Stimulated activated CD8-positive, alpha-beta memory T cell treated with anti-CD3 and anti-CD28 coated beads, Interleukin-15, amount 100 ng/mL, for 24 hours (primary cell): ENCODE results near the gene EHMT1.
"Not testable (repeated sequence)": the region's sequence is repeated elsewhere in the genome, so short reads cannot be mapped to it uniquely, and the experiment has no call there.

Experiments
- DNase-seq: peaks from one replicate; pipeline ENCODE4 v3.0.0-alpha.2; 2020; ENCODE audit warnings: low read depth

Gene EHMT1

DNA sequence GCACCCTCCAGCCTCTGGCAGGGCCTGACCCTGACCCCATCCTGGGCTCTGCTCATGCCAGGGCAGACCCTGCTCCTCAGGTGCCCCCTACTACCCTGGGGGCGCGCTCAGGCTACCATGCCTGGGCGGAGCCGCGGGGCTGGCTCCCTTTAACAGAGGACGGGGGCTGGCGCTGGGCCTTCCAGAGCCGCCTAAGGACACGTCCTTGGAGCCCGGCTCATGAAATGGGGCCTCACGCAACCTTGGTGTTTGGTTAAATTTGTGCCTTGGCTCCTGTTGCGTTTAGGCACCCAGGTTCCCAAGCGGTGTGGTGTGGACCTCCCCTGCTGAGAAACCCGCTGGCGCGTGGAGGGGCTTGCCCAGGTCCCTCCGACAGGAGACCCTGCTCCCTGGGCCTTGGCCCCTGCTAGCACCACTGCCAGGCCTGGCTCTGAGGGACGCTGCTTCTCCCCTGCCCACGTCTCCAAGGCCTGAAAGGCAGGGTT is 3.4 kb upstream of the EHMT1 start:
- no peak for DNase-seq

DNA sequence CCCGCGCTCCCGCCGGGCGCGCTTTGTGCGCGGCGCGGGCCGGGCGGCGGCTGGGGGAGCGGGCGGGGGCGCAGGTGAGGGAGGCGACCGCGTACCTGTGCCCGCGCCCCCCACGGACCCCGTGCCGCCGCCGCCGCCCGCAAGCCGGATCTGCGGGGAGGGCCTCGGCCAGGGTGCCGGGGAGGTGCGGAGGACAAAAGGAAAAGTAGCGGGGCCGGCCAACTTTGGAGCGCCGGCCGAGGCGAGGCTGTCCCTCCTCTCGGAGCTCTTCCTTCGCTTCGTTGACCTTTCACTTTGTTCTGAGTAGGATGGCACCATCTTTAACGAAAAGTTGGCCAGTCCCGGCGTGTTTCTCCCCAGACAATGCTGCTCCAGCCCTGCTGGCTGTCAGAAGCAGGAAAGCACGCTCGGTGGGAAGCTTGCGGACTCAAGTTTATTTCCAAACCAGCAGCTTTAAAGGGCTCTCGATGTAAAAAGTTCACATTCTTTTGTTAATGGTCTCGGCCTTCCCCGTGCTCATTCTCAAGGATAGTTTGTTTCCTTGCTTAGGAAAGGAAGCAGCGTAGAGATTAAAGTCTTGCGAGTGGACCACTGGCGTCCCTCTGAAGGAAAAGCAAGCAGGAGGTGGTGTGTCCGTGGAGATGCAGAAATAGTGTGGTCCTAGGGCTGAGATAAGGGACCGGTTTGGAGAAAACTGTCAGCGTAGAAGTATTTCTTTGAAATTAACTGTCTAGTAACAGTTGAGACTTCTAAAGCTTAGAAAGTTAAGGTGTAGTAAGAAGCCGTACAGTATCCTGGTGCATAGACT is 639 bp downstream of the EHMT1 start:
- DNase-seq, result no peak

DNA sequence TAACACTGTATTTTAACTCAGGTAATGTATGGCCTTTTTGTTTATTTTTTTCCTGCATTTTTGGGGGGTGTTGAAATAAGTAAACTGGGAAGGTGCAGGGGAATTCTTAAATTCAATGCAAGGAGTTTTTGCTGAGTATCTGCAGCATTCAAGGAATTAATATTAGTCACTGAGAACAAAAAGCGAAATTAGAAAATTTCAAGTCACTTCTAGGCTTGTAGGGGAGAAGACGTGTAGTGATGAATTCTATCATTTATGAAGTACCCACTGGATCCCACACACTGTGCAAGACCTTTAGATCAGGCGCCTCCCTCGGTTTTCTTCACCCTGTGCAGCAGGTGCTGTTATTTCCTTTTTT is 1.2 kb downstream of the EHMT1 start:
- no peak for DNase-seq

DNA sequence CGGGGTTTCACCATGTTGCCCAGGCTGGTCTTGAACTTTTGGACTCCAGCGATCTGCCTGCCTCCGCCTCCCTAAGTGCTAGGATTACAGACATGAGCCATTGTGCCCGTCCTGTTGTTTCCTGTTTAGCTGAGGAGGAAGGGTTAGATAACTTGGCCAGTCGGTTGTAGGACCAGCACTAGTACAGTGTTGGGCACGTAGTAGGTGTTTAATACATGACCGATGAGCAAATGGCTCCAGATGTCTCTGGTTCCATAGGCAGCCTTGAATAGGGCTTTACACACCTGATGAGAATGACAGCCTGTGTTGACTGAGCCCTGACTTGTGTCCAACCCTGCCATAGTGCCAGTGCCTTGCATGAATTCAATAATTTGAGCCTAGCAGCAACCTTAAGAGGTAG is 1.8 kb downstream of the EHMT1 start:
- no peak for DNase-seq

DNA sequence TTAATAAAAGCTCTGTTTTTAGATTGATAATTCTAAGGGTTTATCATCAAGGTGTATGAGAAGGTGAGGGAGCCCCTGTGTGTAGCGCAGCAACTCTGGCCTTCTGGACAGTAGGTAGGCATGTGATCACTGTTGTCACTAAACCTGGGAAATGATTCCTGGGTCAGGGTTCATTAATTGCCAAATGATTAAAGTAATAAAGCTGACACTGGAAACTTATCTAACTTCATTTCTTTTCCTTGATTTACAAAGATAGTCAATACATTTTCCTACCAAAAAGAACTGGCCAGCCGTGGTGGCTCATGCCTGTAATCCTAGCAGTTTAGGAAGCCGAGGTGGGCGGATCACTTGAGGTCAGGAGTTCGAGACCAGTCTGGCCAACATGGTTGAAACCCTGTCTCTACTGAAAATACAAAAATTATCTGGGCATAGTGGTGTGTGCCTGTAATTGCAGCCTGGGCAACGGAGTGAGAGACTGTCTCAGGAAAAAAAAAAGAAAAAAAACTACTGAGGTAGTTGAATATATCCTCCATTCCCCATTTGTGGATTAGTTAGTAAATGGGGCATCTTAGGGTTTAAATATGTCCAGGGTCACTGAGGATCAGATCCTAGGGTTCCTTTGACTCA is 2.4 kb downstream of the EHMT1 start:
- DNase-seq, result no peak

DNA sequence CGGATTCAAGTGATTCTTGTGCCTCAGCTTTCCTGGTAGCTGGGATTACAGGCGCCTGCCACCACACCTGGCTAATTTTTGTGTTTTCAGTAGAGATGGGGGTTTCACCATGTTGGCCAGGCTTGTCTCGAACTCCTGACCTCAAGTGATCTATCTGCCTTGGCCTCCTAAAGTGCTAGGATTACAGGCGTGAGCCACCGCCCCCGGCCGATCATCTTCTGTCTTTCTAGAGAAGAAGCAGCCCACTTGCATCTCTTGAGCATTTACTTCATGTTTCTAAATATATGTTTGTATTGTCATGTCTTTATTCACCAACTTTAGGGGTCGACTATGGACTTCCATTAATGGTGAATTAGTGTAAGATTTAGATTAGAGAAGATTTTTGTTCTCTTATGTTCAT is 3.4 kb downstream of the EHMT1 start:
- DNase-seq, result not testable (repeated sequence)

DNA sequence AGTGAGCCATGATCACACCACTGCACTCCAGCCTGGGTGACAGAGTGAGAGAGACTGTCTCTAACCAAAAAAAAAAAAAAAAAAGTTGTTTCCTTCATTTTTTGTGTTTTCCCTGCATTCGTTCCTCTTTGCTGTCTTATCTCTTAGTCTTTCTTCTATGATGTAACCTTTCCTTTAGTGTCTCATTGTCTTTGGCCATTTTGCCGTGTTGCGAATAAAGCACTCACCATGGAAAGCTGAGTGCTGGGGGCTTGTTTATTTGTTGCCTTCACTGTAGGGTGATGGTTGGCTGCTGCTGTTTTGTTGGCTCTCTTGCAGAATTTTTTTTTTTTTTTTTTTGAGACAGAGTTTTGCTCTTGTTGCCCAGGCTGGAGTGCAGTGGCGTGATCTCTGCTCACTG is 7.7 kb downstream of the EHMT1 start:
- no peak for DNase-seq

DNA sequence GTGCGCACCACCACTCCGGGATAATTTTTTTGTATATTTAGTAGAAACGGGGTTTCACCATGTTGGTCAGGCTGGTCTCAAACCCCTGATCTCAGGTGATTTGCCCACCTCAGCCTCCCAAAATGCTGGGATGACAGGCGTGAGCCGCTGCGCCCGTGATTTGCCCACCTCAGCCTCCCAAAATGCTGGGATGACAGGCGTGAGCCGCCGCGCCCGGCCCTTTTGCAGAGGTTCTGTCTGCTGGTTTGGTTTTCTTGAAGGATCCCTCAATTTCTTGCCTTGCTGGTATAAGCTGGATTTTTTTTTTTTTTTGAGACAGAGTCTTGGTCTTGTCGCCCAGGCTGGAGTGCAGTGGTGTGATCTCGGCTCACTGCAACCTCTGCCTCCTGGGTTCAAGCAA is 8.6 kb downstream of the EHMT1 start:
- not testable (repeated sequence) for DNase-seq

DNA sequence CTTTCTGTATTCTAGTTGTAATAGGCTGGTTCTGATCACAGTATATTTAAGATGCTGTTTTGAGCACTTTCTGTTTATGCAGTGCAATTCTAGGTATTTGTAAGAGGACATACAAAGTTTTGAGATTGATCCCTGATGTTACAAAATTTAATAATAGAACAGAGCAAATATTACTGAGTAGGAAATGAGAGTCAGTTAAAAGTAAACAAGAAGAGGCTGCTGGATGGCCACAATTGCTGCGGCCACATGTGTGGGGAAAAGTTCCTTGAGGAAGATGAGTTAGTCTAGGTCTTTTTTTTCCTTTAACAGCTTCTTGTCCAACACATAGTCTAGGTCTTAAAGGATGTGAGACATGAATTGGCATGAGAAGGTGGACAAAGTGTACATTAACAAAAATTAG is 11.3 kb downstream of the EHMT1 start:
- no peak for DNase-seq

DNA sequence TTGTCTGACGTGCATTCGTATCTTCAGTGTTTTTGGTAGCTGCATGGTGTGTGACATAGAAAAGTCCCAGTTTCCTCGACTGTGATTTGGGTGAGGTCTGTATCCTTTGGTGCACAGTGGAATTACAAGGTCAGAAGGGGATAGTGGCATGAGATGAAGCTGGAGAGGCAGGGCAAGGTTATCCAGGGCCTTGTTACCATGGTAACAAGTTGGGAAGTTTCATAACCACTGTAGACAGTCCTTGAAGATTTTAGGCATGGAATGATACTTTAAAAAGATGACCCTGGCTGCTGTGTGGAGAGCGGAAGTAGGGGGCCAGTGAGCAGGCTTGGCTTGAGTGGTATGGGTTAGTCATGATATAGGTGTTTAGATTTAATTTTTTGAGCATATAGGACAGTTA is 11.9 kb downstream of the EHMT1 start:
- no peak for DNase-seq

DNA sequence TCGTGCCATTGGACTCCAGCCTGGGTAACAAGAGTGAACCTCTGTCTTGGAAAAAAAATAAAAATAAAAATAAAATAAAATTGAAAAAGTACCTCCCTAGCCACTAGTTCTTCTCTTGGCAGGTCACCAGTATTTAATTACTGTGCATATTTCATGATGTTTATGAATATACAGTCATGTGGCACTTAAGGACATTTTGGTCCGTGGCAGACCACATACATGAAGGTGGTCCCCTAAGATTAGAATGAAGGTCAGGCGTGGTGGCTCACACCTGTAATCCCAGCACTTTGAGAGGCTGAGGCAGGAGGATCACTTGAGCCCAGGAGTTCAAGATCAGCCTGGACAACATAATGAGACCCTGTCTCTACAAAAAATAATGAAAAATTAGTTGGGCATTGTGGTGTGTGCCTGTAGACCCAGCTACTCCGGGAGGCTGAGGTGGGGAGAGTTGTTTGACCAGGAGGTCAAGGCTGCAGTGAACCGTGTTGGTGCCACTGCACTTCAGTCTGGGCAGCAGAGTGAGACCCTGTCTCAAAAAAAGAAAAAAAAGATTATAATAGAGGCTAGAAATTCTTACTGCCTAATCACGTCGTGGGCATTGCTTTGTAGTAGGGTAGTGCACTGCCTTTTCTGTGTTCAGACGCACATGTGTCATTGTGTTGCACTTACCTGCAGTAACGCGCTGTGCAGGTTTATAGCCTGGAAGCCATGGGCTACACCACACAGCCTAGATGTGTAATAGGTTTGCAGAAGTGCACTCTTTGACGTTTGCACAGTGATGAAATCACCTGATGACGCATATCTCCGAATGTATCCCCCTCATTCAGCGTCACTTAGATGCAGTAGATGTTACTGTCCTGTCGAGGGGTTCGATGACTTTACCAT is 12.8 kb downstream of the EHMT1 start:
- no peak for DNase-seq

DNA sequence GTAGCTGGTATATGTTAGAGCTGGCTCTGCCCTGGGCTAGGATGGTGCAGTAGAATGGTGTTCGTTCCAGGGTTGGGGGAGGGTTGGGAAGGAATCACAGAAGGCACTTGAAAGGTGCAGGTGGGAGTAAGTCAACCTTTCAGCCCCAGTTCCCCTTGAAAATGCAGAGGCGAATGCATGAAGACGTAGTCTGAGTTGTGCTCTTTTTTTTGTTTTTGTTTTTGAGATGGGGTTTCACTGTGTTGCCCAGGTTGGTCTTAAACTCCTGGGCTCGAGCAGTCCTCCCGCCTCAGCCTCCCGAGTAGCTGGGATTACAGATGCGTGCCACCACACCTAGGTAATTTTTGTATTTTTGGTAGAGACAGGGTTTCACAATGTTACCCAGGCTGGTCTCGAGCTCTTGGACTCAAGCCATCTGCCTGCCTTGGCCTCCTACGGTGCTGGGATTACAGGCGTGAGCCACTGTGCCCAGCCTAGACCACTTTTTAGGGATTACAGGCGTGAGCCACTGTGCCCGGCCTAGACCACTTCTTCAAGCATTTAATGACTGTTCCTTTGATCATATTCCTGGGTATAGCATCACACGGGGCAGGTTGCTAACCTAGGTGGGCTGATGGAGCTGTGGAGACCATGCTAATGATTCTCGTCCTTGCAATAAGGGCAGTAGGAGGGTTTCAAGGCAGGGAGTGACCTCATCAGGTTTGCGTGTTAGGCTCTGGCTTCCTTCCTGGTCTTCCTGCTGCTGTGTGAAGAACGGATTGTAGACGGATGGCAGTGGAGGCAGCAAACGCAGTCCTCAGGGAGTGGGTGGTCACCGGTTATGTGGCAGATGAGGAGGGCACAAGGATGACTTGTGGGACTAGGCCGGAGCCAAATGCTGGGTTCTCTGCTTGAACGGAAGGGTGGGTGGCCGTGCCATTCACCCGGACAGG is 13.7 kb downstream of the EHMT1 start:
- no peak for DNase-seq

DNA sequence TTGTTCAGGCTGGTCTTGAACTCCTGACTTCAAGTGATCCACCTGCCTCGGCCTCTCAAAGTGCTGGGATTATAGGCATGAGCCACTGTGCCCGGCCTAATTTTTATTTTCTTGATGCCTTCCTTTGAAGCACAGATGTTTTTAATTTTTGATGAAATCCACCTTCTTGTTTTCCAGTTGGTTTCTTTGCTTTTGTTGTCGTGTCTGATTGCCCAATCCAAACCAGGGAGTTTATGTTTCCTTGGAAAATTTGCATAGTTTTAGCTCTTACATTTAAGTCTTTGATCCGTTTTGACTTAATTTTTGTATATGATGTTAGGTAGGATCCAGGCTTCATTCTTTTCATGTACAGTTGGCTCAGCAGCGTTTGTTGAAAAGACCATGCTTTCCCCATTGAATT is 15.2 kb downstream of the EHMT1 start:
- DNase-seq, result no peak

DNA sequence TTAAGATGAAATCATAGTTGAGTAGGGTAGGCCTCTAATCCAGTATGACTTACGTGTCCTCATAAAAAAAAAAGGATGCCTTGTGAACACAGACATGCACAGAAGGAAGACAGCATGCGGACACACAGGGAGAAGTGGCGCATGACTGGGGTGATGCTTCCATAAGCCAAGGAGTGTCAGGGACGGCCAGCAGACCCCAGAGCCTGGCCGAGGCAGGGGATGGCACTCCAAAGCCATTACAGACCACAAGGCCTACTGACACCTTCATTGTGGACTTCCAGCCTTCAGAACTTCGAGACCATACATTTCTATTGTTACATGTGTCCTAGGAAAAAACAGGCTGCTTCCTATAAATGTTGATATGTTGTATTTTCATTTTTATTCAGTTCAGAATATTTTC is 19.9 kb downstream of the EHMT1 start:
- no peak for DNase-seq

DNA sequence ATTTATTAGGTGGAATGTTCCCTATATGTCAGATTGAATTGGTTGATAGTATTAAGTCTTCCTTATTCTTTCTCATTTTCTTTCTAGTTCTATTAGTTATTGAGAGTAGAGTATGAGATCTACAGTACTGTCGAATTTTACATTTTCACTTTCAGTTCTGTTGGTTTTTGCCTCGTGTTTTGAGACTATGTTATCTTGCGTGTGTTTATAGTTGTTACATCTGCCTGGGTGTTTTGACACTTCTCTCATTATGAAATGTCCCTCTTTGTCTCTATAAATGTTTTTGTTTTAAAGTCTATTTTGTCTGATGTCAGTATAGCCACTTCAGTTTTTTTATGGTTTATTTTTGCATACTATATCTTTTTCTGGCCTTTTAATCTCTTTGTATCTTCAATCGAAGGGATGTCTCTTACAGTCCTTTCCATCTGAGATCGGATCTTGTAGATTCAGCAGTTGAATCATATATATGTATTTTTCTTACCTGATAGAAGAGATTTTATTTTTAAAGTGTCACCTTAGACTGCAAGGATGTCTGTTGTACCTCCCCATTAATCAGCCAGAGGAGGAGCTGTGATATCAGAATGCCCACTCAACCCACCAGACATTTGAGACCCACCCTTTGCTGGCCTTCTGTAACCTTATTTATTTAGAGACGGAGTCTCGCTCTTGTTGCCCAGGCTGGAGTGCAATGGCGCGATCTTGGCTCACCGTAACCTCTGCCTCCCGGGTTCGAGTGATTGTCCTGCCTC is 20.7 kb downstream of the EHMT1 start:
- no peak for DNase-seq

DNA sequence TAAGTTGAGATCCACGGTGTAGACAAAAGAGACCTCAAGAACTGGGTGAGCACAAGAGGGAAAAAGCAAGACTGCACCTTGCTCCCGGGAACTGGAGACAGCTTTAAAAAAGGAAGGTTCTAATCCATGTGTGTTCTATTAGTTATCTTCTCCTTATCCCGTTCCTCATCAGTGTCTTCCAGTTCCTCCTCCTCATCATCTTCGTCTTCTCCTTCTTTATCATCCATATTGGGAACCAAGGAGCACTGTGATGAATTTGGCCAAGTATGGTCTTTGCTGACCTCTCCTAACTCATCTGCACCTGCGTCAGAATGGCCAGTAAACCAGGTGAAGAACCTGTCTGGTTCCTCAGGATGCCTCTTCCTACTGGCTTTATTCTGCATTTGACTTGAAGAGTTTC is 22.1 kb downstream of the EHMT1 start:
- no peak for DNase-seq

DNA sequence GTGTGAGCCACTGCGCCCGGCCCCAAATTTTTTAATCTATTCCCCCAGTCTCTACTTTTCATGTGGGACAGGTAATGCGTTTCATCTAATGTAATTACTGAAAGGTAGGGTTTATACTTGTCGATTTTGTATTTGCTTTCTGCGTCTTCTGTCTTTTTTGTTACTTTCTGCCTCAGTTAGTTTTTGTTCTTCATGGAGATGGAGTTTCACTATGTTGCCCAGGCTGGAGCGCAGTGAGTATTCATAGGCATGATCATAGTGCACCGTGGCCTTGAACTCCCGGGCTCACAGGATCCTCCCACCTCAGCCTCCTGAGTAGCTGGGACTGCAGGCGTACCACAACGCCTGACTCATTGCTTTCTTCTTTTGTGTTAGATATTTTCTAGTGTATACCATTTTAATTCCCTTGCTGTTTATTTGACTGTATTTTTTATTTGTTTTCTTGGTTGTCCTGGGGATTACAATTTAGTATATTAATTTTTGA is 23.4 kb downstream of the EHMT1 start:
- no peak for DNase-seq

DNA sequence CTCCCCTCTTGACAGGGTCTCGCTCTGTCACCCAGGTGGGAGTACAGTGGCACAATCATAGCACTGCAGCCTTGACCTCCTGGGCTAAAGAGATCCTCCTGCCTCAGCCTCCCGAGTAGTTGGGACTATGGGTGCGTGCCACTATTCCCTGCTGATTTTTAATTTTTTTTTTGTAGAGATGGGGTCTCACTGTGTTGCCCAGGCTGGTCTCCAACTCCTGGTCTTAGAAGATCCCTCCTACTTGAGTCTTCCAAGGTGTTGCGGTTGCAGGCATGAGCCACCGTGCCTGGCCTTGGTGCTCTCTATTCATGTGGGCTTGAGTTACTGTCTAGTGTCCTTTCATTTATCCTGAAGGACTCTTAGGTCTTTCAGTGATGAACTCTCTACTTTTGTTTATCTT is 24.1 kb downstream of the EHMT1 start:
- DNase-seq, result no peak

DNA sequence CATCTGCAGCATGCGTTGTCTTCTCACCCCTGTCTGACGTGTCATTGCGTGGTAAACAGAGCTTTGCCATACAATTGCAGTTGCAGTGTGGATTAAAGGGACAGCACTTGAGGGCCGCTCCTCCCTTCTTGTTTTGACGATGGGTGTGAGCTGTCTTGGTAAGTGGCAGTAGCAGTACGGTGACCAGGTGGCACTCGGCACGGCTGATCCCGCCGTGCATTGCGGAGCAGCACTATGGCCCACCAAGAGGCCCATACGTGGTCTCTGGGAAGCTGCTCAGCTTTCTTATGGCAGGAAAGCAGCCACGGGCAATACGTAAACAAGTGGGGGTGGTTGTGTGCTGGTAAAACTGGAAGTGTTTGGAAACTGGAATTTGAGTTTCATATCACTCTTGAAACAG is 25.1 kb downstream of the EHMT1 start:
- DNase-seq, result no peak

DNA sequence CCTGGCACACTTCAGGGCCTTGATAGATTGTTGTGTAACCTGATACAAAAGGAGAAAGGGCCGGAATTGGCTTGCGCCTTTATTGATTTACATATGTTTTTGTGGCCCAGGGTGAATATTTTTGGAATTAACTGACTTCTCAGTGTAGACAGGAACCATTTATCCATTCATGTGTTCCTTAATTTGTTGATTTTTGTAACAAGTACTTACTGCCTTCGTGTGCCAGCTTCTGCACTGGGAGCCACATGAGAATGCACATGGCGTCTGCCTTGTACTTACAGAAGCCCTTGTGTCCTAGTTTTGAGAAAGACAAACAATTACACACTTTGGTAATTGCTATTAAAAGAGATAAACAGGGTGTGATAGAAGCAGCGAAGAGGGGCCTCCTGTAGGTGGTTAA is 26.4 kb downstream of the EHMT1 start:
- no peak for DNase-seq

DNA sequence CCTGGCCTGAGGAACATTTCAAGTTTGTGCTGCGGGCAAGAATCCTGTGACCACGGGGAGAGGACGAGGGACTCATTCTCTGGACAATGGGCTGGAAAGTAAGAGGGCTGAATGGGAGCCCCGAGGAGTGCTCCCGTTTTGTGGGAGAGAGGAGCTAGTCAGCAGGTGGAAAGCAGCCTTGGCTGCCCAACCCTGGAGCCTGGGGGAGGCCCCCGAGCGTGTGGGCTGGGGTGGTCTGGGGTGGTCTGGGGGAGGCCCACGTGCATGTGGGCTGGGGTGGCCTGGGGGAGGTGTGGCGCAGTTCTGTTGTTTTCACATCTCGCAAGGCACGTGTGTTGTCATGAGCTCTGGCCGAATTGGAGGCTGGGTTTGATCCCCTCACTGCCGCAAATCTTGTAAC is 27.5 kb downstream of the EHMT1 start:
- DNase-seq, result no peak
